Retina (tissue), 1 donor: ENCODE data around the gene TRPM7.
"Not testable (repeated sequence)": the region's sequence is repeated elsewhere in the genome, so short reads cannot be mapped to it uniquely, and the experiment has no call there.

ENCODE experiments used
- DNase-seq: peaks from one replicate; pipeline ENCODE4 v3.0.0-alpha.2; 2016

TRPM7 gene

GRCh38 chr15:50653156-50653743, 33.3 kb downstream of the TRPM7 start:
- no peak for DNase-seq

GRCh38 chr15:50652671-50653070, 33.9 kb downstream of the TRPM7 start:
- DNase-seq: no peak

- DNase-seq: no peak
These were observed 45.3 kb downstream of the TRPM7 start for GRCh38 chr15:50641318-50641717.

GRCh38 chr15:50636146-50636545, 50.5 kb downstream of the TRPM7 start:
- DNase-seq: no peak

- no peak for DNase-seq
These were observed 52.9 kb downstream of the TRPM7 start for GRCh38 chr15:50633653-50634052.

GRCh38 chr15:50628421-50628820, 58.2 kb downstream of the TRPM7 start:
- DNase-seq: no peak

GRCh38 chr15:50627351-50628055, 59.1 kb downstream of the TRPM7 start:
- no peak for DNase-seq

GRCh38 chr15:50624616-50625168, 61.9 kb downstream of the TRPM7 start:
- DNase-seq: no peak

- not testable (repeated sequence) for DNase-seq
These were observed 64.1 kb downstream of the TRPM7 start for GRCh38 chr15:50622361-50622943.

- not testable (repeated sequence) for DNase-seq
These were observed 69.6 kb downstream of the TRPM7 start for GRCh38 chr15:50616960-50617359.

- not testable (repeated sequence) for DNase-seq
These were observed 70.0 kb downstream of the TRPM7 start for GRCh38 chr15:50616554-50616953.

- DNase-seq: no peak
These were observed 73.0 kb downstream of the TRPM7 start for GRCh38 chr15:50613600-50613999.

- DNase-seq: no peak
These were observed 79.5 kb downstream of the TRPM7 start for GRCh38 chr15:50607129-50607528.

- no peak for DNase-seq
These were observed 81.1 kb downstream of the TRPM7 start for GRCh38 chr15:50605462-50605861.

- not testable (repeated sequence) for DNase-seq
These were observed 84.6 kb downstream of the TRPM7 start for GRCh38 chr15:50602028-50602427.

- no peak for DNase-seq
These were observed 92.3 kb downstream of the TRPM7 start for GRCh38 chr15:50594311-50594710.

- DNase-seq: no peak
These were observed 92.8 kb downstream of the TRPM7 start for GRCh38 chr15:50593761-50594160.

- no peak for DNase-seq
These were observed 96.3 kb downstream of the TRPM7 start for GRCh38 chr15:50590288-50590687.

GRCh38 chr15:50577492-50577891, 109.1 kb downstream of the TRPM7 start:
- DNase-seq: no peak

- DNase-seq: no peak
These were observed 110.4 kb downstream of the TRPM7 start for GRCh38 chr15:50576166-50576565.

GRCh38 chr15:50573842-50574241, 112.8 kb downstream of the TRPM7 start:
- DNase-seq: not testable (repeated sequence)

GRCh38 chr15:50563756-50564155, 122.8 kb downstream of the TRPM7 start:
- DNase-seq: no peak

GRCh38 chr15:50562735-50563640, 123.6 kb downstream of the TRPM7 start:
- no peak for DNase-seq
